Adipose tissue (tissue), 3 donors: Measurements from ENCODE around the gene MAPK8IP1. TPM values are rescaled to one million over a fixed set of nuclear protein-coding genes. Genes with fewer than 3 reads are reported as not detected.

Experiments used
- H3K27ac ChIP-seq: one replicate; pipeline ENCODE4 v1.5.1; 2013; ENCODE audit warnings: low read depth, low read length
- WGBS, 3 donors: extraction: QIAGEN DNeasy Blood & Tissue Kit; methylation state at CpG; one replicate each; pipeline ENCODE4 v1.1.7; 2013; 5-methylcytosine and 5-hydroxymethylcytosine counted together
- polyA plus RNA-seq, 3 donors: library from polyadenylated mRNA; stranded (reverse); fragments of 200-250 nt; gene quantifications; one replicate each; pipeline ENCODE4 v1.2.3, GENCODE V29; 2013
- donor health status: healthy with polysubstance abuse.
- donor health status: Bipolar disorder and iron deficiency.
- donor health status: healthy.

Gene MAPK8IP1
- polyA plus RNA-seq, 3 donors = 3.4 to 36.6 (median 3.6) TPM

- H3K27ac ChIP-seq = no peak overlapping the region
These were observed 44.8 kb downstream of the MAPK8IP1 start for GRCh38 chr11:45930031-45930794.

GRCh38 chr11:45930951-45931570 lies 45.6 kb downstream of the MAPK8IP1 start:
- WGBS, 3 donors = 83 to 89% (median 89%) methylated on average over 8 of the region's 8 CpGs
- no peak overlapping the region for H3K27ac ChIP-seq

More at GRCh38 chr11:45930031-45930794, 44.8 kb downstream of the MAPK8IP1 start:
- WGBS, 3 donors = 45 to 69% (median 66%) methylated on average over 14 of the region's 14 CpGs

GRCh38 chr11:45931739-45932138 lies 46.3 kb downstream of the MAPK8IP1 start:
- WGBS, 3 donors = 59 to 83% (median 79%) methylated on average over 10 of the region's 10 CpGs
- no peak overlapping the region for H3K27ac ChIP-seq

DNA sequence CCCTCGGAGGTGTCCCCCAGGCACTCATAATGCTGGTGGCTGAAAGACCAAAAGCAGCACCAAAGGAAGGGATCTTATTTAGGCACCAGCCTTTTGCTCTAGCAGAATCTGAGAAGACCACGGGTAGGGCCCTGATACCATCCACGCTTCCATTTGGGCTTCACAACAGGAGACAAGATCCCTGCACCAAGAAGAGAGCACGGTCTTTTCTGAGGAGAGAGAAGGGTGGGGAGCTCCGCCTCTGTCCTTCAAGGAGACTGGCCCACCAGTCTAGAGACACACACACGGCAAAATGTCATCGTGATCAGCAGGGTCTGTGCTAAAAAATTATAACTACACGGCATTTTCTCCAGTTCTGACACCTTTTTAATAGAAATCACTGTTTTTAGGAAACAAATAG lies 46.8 kb downstream of the MAPK8IP1 start:
- WGBS, 3 donors = 84 to 88% (median 88%) methylated on average over 8 of the region's 8 CpGs
- no peak overlapping the region for H3K27ac ChIP-seq

- H3K27ac ChIP-seq = no peak overlapping the region
- WGBS, 3 donors = 64 to 78% (median 74%) methylated on average over 15 of the region's 15 CpGs
These were observed 47.8 kb downstream of the MAPK8IP1 start for GRCh38 chr11:45933131-45933831.

DNA sequence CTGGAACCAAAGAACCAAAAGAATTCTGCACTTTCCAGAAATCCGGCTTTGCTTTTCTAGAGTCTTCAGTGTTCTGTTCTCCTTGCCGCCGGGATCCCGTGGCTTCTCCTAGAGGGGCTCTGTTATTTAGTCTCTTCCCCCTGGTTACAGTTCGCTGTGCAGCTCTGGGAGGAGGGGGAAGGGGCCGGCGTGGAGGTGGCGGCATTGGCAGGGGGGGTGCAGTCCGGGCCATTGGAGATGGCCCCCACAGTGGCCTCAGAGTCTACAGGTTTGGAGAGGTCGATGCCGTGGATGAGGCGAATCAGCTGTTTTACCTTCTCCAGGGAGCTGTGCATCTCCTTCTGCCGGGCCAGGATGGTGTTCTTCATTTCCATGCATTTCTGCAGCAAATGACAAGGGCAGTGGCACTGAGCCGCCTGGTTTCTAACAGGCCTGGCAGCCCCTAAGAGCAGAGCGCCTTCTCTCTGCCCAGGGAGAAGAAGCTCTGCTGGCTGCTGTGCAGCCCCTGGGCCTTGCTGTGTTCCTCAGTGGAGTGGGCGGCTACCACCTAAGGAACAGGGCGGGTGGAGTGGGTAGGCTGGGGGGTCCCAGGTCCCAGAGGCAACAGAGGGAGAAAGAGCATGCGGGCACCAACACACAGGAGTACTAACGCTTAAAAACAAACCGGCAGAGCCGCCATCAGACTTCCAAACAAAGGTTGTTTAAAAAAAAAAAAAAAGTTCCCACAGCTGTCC lies 48.6 kb downstream of the MAPK8IP1 start:
- no peak overlapping the region for H3K27ac ChIP-seq

DNA sequence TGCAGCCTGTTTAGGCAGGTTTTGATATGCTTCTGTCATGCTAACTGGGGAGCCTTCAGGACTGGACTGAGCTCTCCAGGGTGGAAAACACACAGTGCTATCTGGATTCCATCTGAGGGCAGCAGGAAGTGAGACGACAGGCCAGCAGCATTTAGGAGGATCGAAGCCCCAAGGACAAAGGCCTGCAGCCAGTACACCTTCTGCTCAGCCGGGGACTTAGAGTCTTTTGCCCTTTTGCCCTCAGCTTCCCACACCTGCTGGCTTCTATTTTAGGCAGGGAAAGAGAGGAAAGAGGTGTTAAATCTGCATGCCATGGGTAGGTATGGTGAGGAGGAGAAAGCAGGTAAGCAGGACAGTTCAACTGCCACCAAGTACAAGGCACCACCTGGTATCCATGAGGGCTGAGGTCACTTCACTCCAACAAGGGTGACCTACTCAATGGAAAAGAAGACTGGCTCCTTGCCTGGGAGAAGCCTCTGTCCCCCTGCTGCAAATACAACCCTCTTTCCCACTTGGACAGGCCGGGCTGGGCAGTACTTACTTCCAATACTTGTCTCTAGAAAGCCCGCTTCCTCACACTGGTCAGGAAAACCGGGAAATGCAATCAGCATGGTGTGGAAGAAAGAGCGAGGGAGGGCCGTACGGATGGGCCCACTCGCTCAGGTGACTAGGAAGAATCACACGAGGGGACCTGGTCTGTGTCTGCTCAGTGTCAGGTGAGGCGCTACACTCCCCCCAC lies 49.3 kb downstream of the MAPK8IP1 start:
- 72 to 87% (median 85%) methylated on average over 12 of the region's 12 CpGs for WGBS, 3 donors
- H3K27ac ChIP-seq = no peak overlapping the region

More for the DNA sequence above, 48.6 kb downstream of the MAPK8IP1 start:
- 65 to 94% (median 88%) methylated on average over 19 to 21 of the region's 21 CpGs for WGBS, 3 donors

GRCh38 chr11:45935349-45936064 lies 50.1 kb downstream of the MAPK8IP1 start:
- WGBS, 3 donors = 84 to 91% (median 91%) methylated on average over 8 of the region's 8 CpGs
- H3K27ac ChIP-seq = no peak overlapping the region

DNA sequence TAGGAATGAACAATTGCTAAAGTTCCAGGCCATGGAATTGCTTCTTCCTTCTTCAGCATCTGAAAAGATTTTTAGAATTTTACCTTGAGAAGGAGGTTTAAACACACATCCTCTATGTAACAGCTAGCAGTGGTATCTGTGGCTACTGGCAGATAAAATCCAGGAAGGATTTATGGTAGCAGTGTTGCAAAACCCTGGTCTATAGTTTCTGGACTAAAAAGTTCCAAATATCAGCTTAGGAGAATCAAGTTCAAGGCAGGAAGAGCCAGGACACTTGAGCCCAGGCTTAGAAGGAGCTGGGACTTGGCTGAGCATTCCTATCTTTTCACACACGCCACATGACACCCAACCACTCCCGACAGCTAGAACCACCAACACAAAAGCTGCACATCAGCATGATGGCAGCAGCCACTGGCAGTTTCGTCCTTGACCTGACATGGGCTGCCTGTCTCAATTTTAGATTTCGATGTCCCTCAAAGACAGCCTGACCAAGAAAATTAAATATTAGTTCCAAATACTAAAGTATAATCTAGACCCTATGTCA lies 51.1 kb downstream of the MAPK8IP1 start:
- no peak overlapping the region for H3K27ac ChIP-seq
- 87 to 93% (median 90%) methylated on average over 4 of the region's 4 CpGs for WGBS, 3 donors

DNA sequence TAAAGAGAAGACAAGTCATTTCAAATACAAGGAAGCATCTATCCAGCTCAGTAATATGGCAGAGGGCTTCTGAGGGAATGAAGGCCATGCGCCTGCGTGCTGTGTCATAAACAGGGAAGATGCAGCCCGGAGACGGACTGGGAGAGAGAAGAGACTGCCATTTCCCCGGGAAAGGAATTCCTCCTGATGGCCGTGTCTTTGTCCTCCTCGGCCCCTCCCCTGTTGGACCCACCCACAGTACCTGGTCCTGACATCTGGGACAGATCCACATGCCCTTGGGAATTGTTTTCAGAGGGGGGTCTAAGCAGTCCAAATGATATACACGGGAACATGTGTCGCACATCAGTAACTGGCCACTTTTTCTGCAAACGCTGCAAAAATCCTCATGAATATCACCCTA lies 52.5 kb downstream of the MAPK8IP1 start:
- no peak overlapping the region for H3K27ac ChIP-seq

DNA sequence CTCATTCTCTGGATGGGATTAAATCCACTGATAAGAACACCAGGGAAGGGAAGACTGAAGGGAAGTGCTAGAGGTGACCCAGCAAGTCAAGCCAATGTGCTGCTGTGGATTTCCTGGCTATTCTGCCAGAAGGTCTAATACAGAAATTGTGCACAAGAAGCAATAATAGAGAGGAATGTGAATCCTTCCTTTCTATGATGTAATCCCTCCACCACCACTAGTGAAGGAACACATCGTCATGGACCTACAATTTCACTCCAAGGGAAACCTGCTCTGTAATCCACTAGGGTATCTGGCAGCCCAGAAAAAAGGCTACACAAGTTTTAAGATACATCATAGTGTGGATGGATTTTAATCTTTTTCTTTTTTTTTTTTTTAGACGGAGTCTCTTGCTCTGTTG lies 54.4 kb downstream of the MAPK8IP1 start:
- WGBS, 3 donors = 80 to 87% (median 87%) methylated on average over 2 of the region's 2 CpGs
- no peak overlapping the region for H3K27ac ChIP-seq

More for the DNA sequence above, 52.5 kb downstream of the MAPK8IP1 start:
- 91 to 96% (median 93%) methylated on average over 10 of the region's 10 CpGs for WGBS, 3 donors

DNA sequence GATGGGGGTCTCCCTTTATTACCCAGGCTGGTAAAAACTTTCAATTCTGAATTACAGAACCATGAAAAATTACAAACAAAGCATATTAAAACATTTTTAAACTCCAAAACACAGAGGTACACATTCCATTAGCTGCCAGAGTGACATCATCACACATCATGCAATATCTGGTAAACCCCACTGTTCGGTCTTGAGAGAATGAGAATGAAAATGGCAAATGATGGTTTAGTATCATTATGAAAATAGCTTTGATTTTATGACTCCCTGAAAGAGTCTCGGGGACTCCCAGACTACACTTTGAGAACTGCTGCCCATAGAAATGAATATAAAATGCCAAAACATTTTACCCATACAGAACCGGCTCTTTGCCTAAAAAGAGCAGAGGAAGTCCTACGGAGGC lies 55.8 kb downstream of the MAPK8IP1 start:
- H3K27ac ChIP-seq = no peak overlapping the region
- WGBS, 3 donors = 94 to 98% (median 94%) methylated on average over 4 of the region's 4 CpGs

- WGBS, 3 donors = 87 to 94% (median 93%) methylated on average over 4 of the region's 4 CpGs
- no peak overlapping the region for H3K27ac ChIP-seq
These were observed 56.9 kb downstream of the MAPK8IP1 start for GRCh38 chr11:45942381-45942780.

- H3K27ac ChIP-seq = no peak overlapping the region
- 37 to 94% (median 87%) methylated on average over 3 of the region's 3 CpGs for WGBS, 3 donors
These were observed 60.0 kb downstream of the MAPK8IP1 start for GRCh38 chr11:45945397-45945999.

DNA sequence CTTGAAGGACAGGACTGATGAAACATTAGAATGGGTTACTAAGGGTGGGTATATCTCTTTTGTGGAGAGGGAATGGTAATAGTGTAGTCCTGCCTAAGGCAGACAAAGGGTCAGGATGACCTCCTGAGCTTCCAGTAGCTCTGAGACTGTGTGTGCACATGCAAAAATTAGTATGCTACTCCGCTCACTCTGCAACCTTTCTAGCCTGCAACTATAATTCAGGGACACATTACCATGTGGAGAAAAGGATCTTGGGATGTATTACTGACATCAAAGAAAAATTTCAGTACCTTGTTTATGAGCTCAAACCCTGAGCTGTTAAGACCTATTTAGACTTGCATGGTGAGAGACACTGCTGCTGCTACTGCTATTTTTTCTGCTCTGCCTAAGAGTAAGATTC lies 62.4 kb downstream of the MAPK8IP1 start:
- H3K27ac ChIP-seq = no peak overlapping the region
- 92 to 100% (median 94%) methylated on average over 1 of the region's 1 CpG for WGBS, 3 donors

GRCh38 chr11:45948356-45948755 lies 62.9 kb downstream of the MAPK8IP1 start:
- H3K27ac ChIP-seq = no peak overlapping the region
- WGBS, 3 donors = 95 to 97% (median 96%) methylated on average over 3 of the region's 3 CpGs

DNA sequence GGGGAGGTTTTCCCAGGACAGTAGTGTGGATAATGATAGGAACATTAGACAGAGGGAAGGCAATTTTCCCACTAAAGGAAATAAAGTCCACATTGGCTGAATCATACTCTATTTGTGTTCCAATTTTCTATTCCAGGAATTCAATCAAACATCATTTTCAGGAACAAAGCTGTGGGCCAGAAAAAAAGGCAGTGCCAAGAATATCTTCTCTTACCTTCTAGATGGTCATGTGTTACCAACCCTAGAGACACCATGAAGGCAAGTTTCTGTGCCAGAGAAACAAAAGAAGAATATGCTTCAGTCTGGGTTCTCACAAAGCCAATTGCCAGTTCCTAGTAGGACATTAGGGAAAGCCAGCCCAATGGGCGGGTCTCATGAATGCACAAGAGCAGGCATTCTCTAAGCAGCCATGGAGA lies 64.5 kb downstream of the MAPK8IP1 start:
- H3K27ac ChIP-seq = no peak overlapping the region
- WGBS, 3 donors = 80 to 89% (median 84%) methylated on average over 1 of the region's 1 CpG
